GM21825 (cell line): ENCODE measurements around the gene DAD1.

Experiments used
- ATAC-seq: cut with Tn5 transposase; IDR thresholded peaks from one replicate; pipeline ENCODE4 v1.9.1; 2021; ENCODE audit warnings: mild to moderate bottlenecking, moderate library complexity; ENCODE audit not compliant: unreplicated experiment

Gene DAD1

GRCh38 chr14:22539831-22540230 lies 49.2 kb downstream of the DAD1 start:
- no peak for ATAC-seq

- no peak for ATAC-seq
Measured at GRCh38 chr14:22538671-22539228, 50.3 kb downstream of the DAD1 start.

GRCh38 chr14:22537436-22538310 lies 51.4 kb downstream of the DAD1 start:
- ATAC-seq, result no peak

- ATAC-seq, result peak; percentile 72
Measured at GRCh38 chr14:22536853-22537338, 52.1 kb downstream of the DAD1 start.

GRCh38 chr14:22535916-22536315 lies 53.1 kb downstream of the DAD1 start:
- no peak for ATAC-seq

GRCh38 chr14:22535126-22535525 lies 53.9 kb downstream of the DAD1 start:
- ATAC-seq, result no peak

GRCh38 chr14:22534547-22534946 lies 54.5 kb downstream of the DAD1 start:
- no peak for ATAC-seq

GRCh38 chr14:22533739-22534359 lies 55.2 kb downstream of the DAD1 start:
- no peak for ATAC-seq

- ATAC-seq, result no peak
Measured at GRCh38 chr14:22533057-22533704, 55.8 kb downstream of the DAD1 start.

GRCh38 chr14:22532345-22533056 lies 56.5 kb downstream of the DAD1 start:
- ATAC-seq, result no peak

- ATAC-seq, result peak; percentile 55
Measured at GRCh38 chr14:22531451-22532344, 57.3 kb downstream of the DAD1 start.

GRCh38 chr14:22530127-22530526 lies 58.9 kb downstream of the DAD1 start:
- ATAC-seq, result no peak

- ATAC-seq, result no peak
Measured at GRCh38 chr14:22526744-22527143, 62.3 kb downstream of the DAD1 start.

GRCh38 chr14:22526218-22526617 lies 62.8 kb downstream of the DAD1 start:
- ATAC-seq, result no peak

- no peak for ATAC-seq
Measured at GRCh38 chr14:22524784-22525161, 64.3 kb downstream of the DAD1 start.

- ATAC-seq, result no peak
Measured at GRCh38 chr14:22524115-22524783, 64.8 kb downstream of the DAD1 start.

- no peak for ATAC-seq
Measured at GRCh38 chr14:22523283-22523682, 65.7 kb downstream of the DAD1 start.

- no peak for ATAC-seq
Measured at GRCh38 chr14:22522466-22522957, 66.5 kb downstream of the DAD1 start.
